H1 (cell line): ENCODE data around the gene TGM1. TPM values are rescaled to one million over a fixed set of nuclear protein-coding genes. Genes with fewer than 3 reads are reported as not detected.
A peak's percentile ranks its signal among the peaks of the same experiment; 100 is the strongest.

Experiments
- CTCF ChIA-PET: fragments of 300-600 bp; sonication (Branson Sonifier 250); formaldehyde crosslinking; loops from one replicate; lab custom pipeline; 2021; ENCODE audit not compliant: partially characterized antibody; lab: Charles Lee
- POLR2A ChIA-PET: fragments of 300-600 bp; sonication (Branson Sonifier 250); formaldehyde crosslinking; loops from one replicate; lab custom pipeline; 2021; ENCODE audit warnings: inconsistent platforms; ENCODE audit not compliant: partially characterized antibody; lab: Charles Lee
- DNase-seq, 2 experiments: peaks; one replicate each; pipeline versions ENCODE4 v3.0.0 to v3.0.0-alpha.2; 2010 to 2022; ENCODE audit warnings: low spot score in 2 of 2, low read depth in 1 of 2, mixed read lengths in 1 of 2
- FAIRE-seq: peaks from 2 replicates; lab custom pipeline; 2011; peaks lifted over from hg19 to GRCh38; lab: Jason Lieb, UNC
- H2AFZ ChIP-seq: 2 replicates; pipeline ENCODE4 v1.8.1; 2012; ENCODE audit warnings: low read length, inconsistent platforms
- H2AK5ac ChIP-seq: 2 replicates; pipeline ENCODE4 v1.6.1; 2013; ENCODE audit warnings: low read depth, low read length
- H2BK120ac ChIP-seq: replicated peaks from 2 replicates; pipeline ENCODE3; 2013; ENCODE audit warnings: low read depth, low read length, inconsistent platforms
- H2BK12ac ChIP-seq: 2 replicates; pipeline ENCODE4 v1.6.1; 2013; ENCODE audit warnings: low read depth, low read length
- H2BK15ac ChIP-seq: 2 replicates; pipeline ENCODE4 v1.6.1; 2013; ENCODE audit warnings: low read length
- H2BK20ac ChIP-seq: 2 replicates; pipeline ENCODE4 v1.6.1; 2013; ENCODE audit warnings: low read length
- H2BK5ac ChIP-seq: 2 replicates; pipeline ENCODE4 v1.6.1; 2013; ENCODE audit warnings: low read depth, low read length
- H3K14ac ChIP-seq: 2 replicates; pipeline ENCODE4 v1.6.1; 2013; ENCODE audit warnings: inconsistent platforms; ENCODE audit not compliant: insufficient read length
- H3K18ac ChIP-seq: 2 replicates; pipeline ENCODE4 v1.6.1; 2013; ENCODE audit warnings: low read length; ENCODE audit errors: extremely low read depth
- H3K23ac ChIP-seq: 2 replicates; pipeline ENCODE4 v1.6.1; 2013; ENCODE audit warnings: inconsistent platforms; ENCODE audit not compliant: insufficient read length
- H3K23me2 ChIP-seq: 2 replicates; pipeline ENCODE4 v1.6.1; 2013; ENCODE audit warnings: low read depth, low read length
- H3K27ac ChIP-seq: 2 replicates; pipeline ENCODE4 v1.6.1; 2011; ENCODE audit warnings: low read depth, low read length, inconsistent platforms
- H3K27me3 ChIP-seq, 4 experiments: replicated peaks in 1 of 4; 1 replicate in 1 of 4; 2 replicates in 3 of 4; pipeline versions ENCODE4 v1.6.1 to v1.8.1; 2011 to 2013; ENCODE audit warnings: low read length in 3 of 4, mild to moderate bottlenecking in 3 of 4, inconsistent platforms in 2 of 4, mixed read lengths in 2 of 4, moderate library complexity in 1 of 4; ENCODE audit not compliant: control insufficient read depth in 3 of 4, insufficient read depth in 3 of 4; ENCODE audit errors: extremely low read depth in 1 of 4
- H3K36me3 ChIP-seq, 4 experiments: 2 replicates each; pipeline versions ENCODE4 v1.6.1 to v1.8.1; 2011 to 2013; ENCODE audit warnings: mild to moderate bottlenecking in 4 of 4, low read length in 3 of 4, moderate library complexity in 2 of 4, control low read depth in 1 of 4, inconsistent platforms in 1 of 4; ENCODE audit not compliant: insufficient read depth in 4 of 4, control insufficient read depth in 2 of 4
- H3K4ac ChIP-seq: replicated peaks from 2 replicates; pipeline ENCODE3; 2013; ENCODE audit warnings: low read length, low read depth, mixed read lengths, inconsistent platforms; ENCODE audit not compliant: insufficient read length
- H3K4me1 ChIP-seq, 4 experiments: replicated peaks in 1 of 4; 1 replicate in 1 of 4; 2 replicates in 3 of 4; pipeline versions ENCODE4 v1.6.1 to v1.8.1; 2011 to 2013; ENCODE audit warnings: low read length in 3 of 4, inconsistent platforms in 2 of 4, mixed read lengths in 1 of 4; ENCODE audit not compliant: insufficient read depth in 4 of 4, control insufficient read depth in 3 of 4
- H3K4me2 ChIP-seq, 2 experiments: 2 replicates each; pipeline versions ENCODE4 v1.6.1 to v1.8.1; 2011 to 2013; ENCODE audit warnings: low read depth in 2 of 2, low read length in 2 of 2, control low read depth in 1 of 2, inconsistent platforms in 1 of 2, mild to moderate bottlenecking in 1 of 2; ENCODE audit not compliant: insufficient read depth in 1 of 2
- H3K4me3 ChIP-seq, 4 experiments: fragments of 200-600, 300-600 bp in 1 of 4; sonication (generic), shearing (Covaris generic), sonication (Bioruptor Twin) in 1 of 4; 2 replicates each; pipeline versions ENCODE4 v1.5.1 to v1.8.1; 2011 to 2016; ENCODE audit warnings: low read length in 4 of 4, low read depth in 3 of 4, control low read depth in 2 of 4, inconsistent platforms in 2 of 4, mild to moderate bottlenecking in 2 of 4, mixed read lengths in 1 of 4, moderate library complexity in 1 of 4; ENCODE audit not compliant: insufficient read depth in 2 of 4; ENCODE audit errors: extremely low read depth in 1 of 4
- H3K56ac ChIP-seq: replicated peaks from 2 replicates; pipeline ENCODE3; 2013; ENCODE audit warnings: low read depth, mild to moderate bottlenecking, mixed read lengths, low read length, inconsistent platforms; ENCODE audit not compliant: insufficient read length
- H3K79me1 ChIP-seq: 2 replicates; pipeline ENCODE4 v1.6.1; 2013; ENCODE audit warnings: low read depth, low read length, control low read depth
- H3K79me2 ChIP-seq, 2 experiments: 2 replicates each; pipeline versions ENCODE4 v1.6.1 to v1.8.1; 2012 to 2013; ENCODE audit warnings: low read length in 2 of 2, mild to moderate bottlenecking in 2 of 2, inconsistent platforms in 1 of 2; ENCODE audit not compliant: insufficient read depth in 2 of 2, control insufficient read depth in 1 of 2
- H3K9ac ChIP-seq, 4 experiments: replicated peaks in 1 of 4; 1 replicate in 1 of 4; 2 replicates in 3 of 4; pipeline versions ENCODE4 v1.6.1 to v1.8.1; 2011 to 2013; ENCODE audit warnings: low read depth in 3 of 4, low read length in 3 of 4, control low read depth in 2 of 4, mild to moderate bottlenecking in 2 of 4, moderate library complexity in 2 of 4, inconsistent platforms in 1 of 4; ENCODE audit errors: extremely low read depth in 1 of 4
- H3K9me3 ChIP-seq, 2 experiments: 2 replicates each; pipeline versions ENCODE4 v1.6.1 to v1.8.1; 2012 to 2013; ENCODE audit warnings: mild to moderate bottlenecking in 2 of 2, moderate library complexity in 2 of 2, control low read depth in 1 of 2, inconsistent platforms in 1 of 2, low read depth in 1 of 2, low read length in 1 of 2, mixed read lengths in 1 of 2; ENCODE audit not compliant: insufficient read depth in 2 of 2
- H4K20me1 ChIP-seq, 2 experiments: replicated peaks in 1 of 2; 2 replicates each; pipeline versions ENCODE3 to v1.8.1; 2011 to 2013; ENCODE audit warnings: inconsistent platforms in 2 of 2, low read length in 2 of 2, mild to moderate bottlenecking in 1 of 2; ENCODE audit not compliant: insufficient read depth in 2 of 2, control insufficient read depth in 1 of 2
- H4K5ac ChIP-seq: 2 replicates; pipeline ENCODE4 v1.6.1; 2013; ENCODE audit warnings: low read length, low read depth, mixed read lengths, inconsistent platforms; ENCODE audit not compliant: insufficient read length
- H4K8ac ChIP-seq: 2 replicates; pipeline ENCODE4 v1.8.0; 2013; ENCODE audit warnings: mild to moderate bottlenecking, moderate library complexity, low read length, inconsistent platforms; ENCODE audit not compliant: insufficient read depth; ENCODE audit errors: extremely low read depth
- H4K91ac ChIP-seq: replicated peaks from 2 replicates; pipeline ENCODE3; 2013; ENCODE audit warnings: low read length, mixed read lengths, inconsistent platforms; ENCODE audit not compliant: insufficient read length
- CTBP2 ChIP-seq: IDR thresholded peaks from 2 replicates; pipeline ENCODE4 v1.7.0; 2011; ENCODE audit warnings: borderline replicate concordance, mild to moderate bottlenecking, moderate library complexity, mixed read lengths, low read length; ENCODE audit not compliant: insufficient read depth, insufficient read length
- CTCF ChIP-seq, 3 experiments: IDR thresholded peaks; 1 replicate in 2 of 3; 2 replicates in 1 of 3; pipeline versions ENCODE4 v1.5.1 to v1.6.1; 2011; ENCODE audit warnings: low read length in 3 of 3, mild to moderate bottlenecking in 3 of 3, inconsistent platforms in 2 of 3, low read depth in 1 of 3, moderate library complexity in 1 of 3; ENCODE audit not compliant: insufficient read depth in 1 of 3; ENCODE audit errors: control extremely low read depth in 1 of 3
- GABPA ChIP-seq: IDR thresholded peaks from 2 replicates; pipeline ENCODE4 v1.6.1; 2011; ENCODE audit warnings: mild to moderate bottlenecking, low read length, moderate library complexity, borderline replicate concordance; ENCODE audit not compliant: insufficient read depth
- HDAC2 ChIP-seq, 2 experiments: fragments of 300-600 bp in 1 of 2; sonication (generic) in 1 of 2; IDR thresholded peaks; 2 replicates each; pipeline ENCODE4 v1.6.1; 2011 to 2012; ENCODE audit warnings: low read depth in 2 of 2, low read length in 2 of 2, mild to moderate bottlenecking in 2 of 2, moderate library complexity in 2 of 2, borderline replicate concordance in 1 of 2, inconsistent platforms in 1 of 2
- RAD21 ChIP-seq, 2 experiments: IDR thresholded peaks in 1 of 2; conservative IDR thresholded peaks in 1 of 2; 2 replicates each; pipeline ENCODE4 v1.6.1; 2011; ENCODE audit warnings: low read depth in 2 of 2, low read length in 2 of 2, improper control_type of control experiment in 1 of 2, inconsistent platforms in 1 of 2, mild to moderate bottlenecking in 1 of 2, moderate library complexity in 1 of 2
- YY1 ChIP-seq: IDR thresholded peaks from 2 replicates; pipeline ENCODE4 v1.6.1; 2011; ENCODE audit warnings: low read depth, mild to moderate bottlenecking, low read length
- WGBS, 2 experiments: shearing (Covaris generic) in 1 of 2; methylation state at CpG; one replicate each; pipeline versions ENCODE4 v1.1.6 to v1.1.7; 2013 to 2015; ENCODE audit warnings: low lambda C conversion rate in 2 of 2, mixed read lengths in 2 of 2, inconsistent platforms in 1 of 2, low coverage in 1 of 2, missing lambda C conversion rate in 1 of 2; ENCODE audit not compliant: insufficient replicate concordance in 2 of 2, insufficient coverage in 1 of 2, insufficient read length in 1 of 2; ENCODE audit errors: extremely low coverage in 1 of 2, missing lambda C conversion rate in 1 of 2; 5-methylcytosine and 5-hydroxymethylcytosine counted together
- polyA plus RNA-seq, 7 experiments: library from polyadenylated mRNA; depleted of rRNA in 3 of 7; stranded (reverse) in 5 of 7; unstranded in 2 of 7; fragments of >200 nt in 5 of 7; fragments of 200-250 nt in 2 of 7; gene quantifications; 1 replicate in 5 of 7; 2 replicates in 1 of 7; 4 replicates in 1 of 7; pipeline versions ENCODE4 v1.2.1 to v1.2.3, GENCODE V29; 2011 to 2013; ENCODE audit warnings: missing spikeins in 2 of 7, mixed read lengths in 2 of 7
- total RNA-seq: library from RNA; stranded (reverse); fragmentation: NEBNext Ultra II Directional; extraction: Animal tissue kit (Norgen Biotek cat#: 25700); gene quantifications from 2 replicates; pipeline ENCODE4 v1.2.1, GENCODE V29; 2021

Gene TGM1
- total and polyA plus RNA-seq, 2 of the 8 experiments (the other 6 are each of a cell fraction or from before 2014, with no cell fraction given), result 1.8 to 2.2 TPM

GRCh38 chr14:24279301-24280186 is 16.6 kb upstream of the TGM1 start:
- no peak overlapping the region for H3K27ac ChIP-seq

More at GRCh38 chr14:24279301-24280186, 16.6 kb upstream of the TGM1 start:
- DNase-seq (no peak), FAIRE-seq (no peak)
- no peaks in the 10 kb centered on the region for H3K79me2 ChIP-seq
- no peak overlapping the region for H2AFZ ChIP-seq
- H3K23me2 ChIP-seq, result no peaks in the 10 kb centered on the region
- no peak overlapping the region for H4K91ac ChIP-seq
- no peaks in the 10 kb centered on the region for H3K27me3 ChIP-seq
- no peak overlapping the region for H2BK20ac ChIP-seq
- H4K20me1 ChIP-seq, result peaks cover 0 to 3% of the 10 kb centered on the region in 2 experiments
- no peak overlapping the region; a peak in 1 of 7 replicates for H3K9ac ChIP-seq
- H3K4me1 ChIP-seq, result no peaks in the 10 kb centered on the region
- H3K4ac ChIP-seq, result no peak overlapping the region
- CTCF ChIA-PET, result interaction anchor here (0.7 to 11.5 kb wide), 12 partner anchors 8 to 152 kb away, joined by 3 to 137 read pairs (median 8); partner anchors contain the start of genes CIDEB, DHRS1, LTB4R2 and NOP9
- no peak overlapping the region for H4K5ac ChIP-seq
- no peaks in the 10 kb centered on the region for H3K36me3 ChIP-seq
- no peaks in the 10 kb centered on the region for H3K9me3 ChIP-seq
- H3K4me2 ChIP-seq, result no peak overlapping the region
- no peak overlapping the region for H3K4me3 ChIP-seq
- no peak overlapping the region for H3K23ac ChIP-seq
- H3K79me1 ChIP-seq, result no peaks in the 10 kb centered on the region; the same call in 1 of the 2 replicates
- no peak overlapping the region for H2BK120ac ChIP-seq
- no peak for TF ChIP-seq CTBP2
- TF ChIP-seq CTCF (IDR thresholded peaks at IDR 0.05; ENCODE audit: control extremely low read depth in 1 of 3, insufficient read depth in 1 of 3, low read depth in 1 of 3, low read length in 3 of 3), result peak; percentile 27 to 52 (median 51); a peak in 2 of 4 replicates
- no peak for TF ChIP-seq YY1
- no peak for TF ChIP-seq HDAC2 (IDR thresholded peaks at IDR 0.05; ENCODE audit: borderline replicate concordance in 1 of 2, low read depth in 2 of 2, low read length in 2 of 2)
- TF ChIP-seq RAD21 (IDR thresholded peaks at IDR 0.05 in 1 of 2, conservative IDR thresholded peaks at IDR 0.05 in 1 of 2; ENCODE audit: low read depth in 2 of 2, low read length in 2 of 2), result peak; percentile 10 to 28; a peak in 2 of 4 replicates
- no peak for TF ChIP-seq GABPA
- no peak overlapping the region for H3K56ac ChIP-seq
- 80% methylated on average over 11 of the region's 11 CpGs; no CpG with 5 or more reads in 1 of the 2 experiments for WGBS, 2 experiments
- no peak overlapping the region for H2AK5ac ChIP-seq
- H3K14ac ChIP-seq, result no peak overlapping the region
- H3K18ac ChIP-seq, result no peak overlapping the region
- H2BK12ac ChIP-seq, result no peak overlapping the region
- no peak overlapping the region for H2BK5ac ChIP-seq
- no peak overlapping the region for H4K8ac ChIP-seq
- no peak overlapping the region for H2BK15ac ChIP-seq
- POLR2A ChIA-PET, result interaction anchor here (0.9 to 3.5 kb wide), 7 partner anchors 8 to 103 kb away, joined by 3 to 25 read pairs (median 4); partner anchors contain the start of genes CHMP4A and RABGGTA
